C4-2B (cell line): ENCODE results near the gene SLC16A10.

Experiments
- ZFX ChIP-seq: fragments of 450-650 bp; IDR thresholded peaks from 2 replicates; pipeline ENCODE4 v1.6.1; 2017
- TF ChIP-seq, protein P1 (sequence below): fragments of 450-650 bp; conservative IDR thresholded peaks from 2 replicates; pipeline ENCODE4 v1.5.1; 2017; ENCODE audit warnings: mild to moderate bottlenecking

DNA sequence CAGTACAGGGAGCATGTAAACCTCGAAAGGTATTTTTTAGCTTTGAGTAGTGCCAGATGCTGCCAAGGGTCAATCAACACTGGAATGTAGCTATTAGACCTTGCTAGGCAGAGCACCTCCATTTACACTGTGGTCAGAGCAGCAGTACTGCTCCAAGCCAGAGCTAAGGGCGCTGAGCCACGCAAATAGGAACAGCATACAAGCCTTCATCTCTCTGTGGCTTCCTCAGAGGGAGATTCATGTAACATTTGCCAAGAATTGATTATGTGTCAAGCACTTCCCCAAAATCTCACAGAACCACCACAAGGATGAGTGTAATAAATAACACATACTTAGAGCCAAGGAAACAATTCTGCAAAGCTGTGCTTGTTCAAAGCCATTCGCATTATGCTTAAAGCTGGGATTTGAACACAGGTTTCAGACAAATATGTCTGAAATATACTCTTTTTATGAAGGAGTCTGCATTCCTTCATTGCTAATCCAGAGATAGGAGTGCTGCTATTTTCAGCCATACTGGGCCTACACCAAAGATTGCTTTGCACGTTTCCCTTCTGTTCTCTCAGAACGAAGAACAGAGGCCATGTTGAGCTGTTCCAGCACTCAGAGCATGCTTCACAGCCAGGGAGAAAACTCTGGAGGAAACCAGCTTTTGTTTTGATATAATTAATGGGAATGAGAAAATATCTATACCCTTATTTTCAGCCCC, 97.7 kb downstream of the SLC16A10 start:
- TF ChIP-seq, protein P1, sequence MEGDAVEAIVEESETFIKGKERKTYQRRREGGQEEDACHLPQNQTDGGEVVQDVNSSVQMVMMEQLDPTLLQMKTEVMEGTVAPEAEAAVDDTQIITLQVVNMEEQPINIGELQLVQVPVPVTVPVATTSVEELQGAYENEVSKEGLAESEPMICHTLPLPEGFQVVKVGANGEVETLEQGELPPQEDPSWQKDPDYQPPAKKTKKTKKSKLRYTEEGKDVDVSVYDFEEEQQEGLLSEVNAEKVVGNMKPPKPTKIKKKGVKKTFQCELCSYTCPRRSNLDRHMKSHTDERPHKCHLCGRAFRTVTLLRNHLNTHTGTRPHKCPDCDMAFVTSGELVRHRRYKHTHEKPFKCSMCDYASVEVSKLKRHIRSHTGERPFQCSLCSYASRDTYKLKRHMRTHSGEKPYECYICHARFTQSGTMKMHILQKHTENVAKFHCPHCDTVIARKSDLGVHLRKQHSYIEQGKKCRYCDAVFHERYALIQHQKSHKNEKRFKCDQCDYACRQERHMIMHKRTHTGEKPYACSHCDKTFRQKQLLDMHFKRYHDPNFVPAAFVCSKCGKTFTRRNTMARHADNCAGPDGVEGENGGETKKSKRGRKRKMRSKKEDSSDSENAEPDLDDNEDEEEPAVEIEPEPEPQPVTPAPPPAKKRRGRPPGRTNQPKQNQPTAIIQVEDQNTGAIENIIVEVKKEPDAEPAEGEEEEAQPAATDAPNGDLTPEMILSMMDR = no peak
- TF ChIP-seq ZFX = no peak
